Kidney (tissue), 14 donors: Measurements from ENCODE around the gene KRTAP26-1. TPM values are rescaled to one million over a fixed set of nuclear protein-coding genes. Genes with fewer than 3 reads are reported as not detected.

ENCODE experiments used
- DNase-seq, 5 donors: peaks; one replicate each; pipeline ENCODE4 v3.0.0-alpha.2; 2013 to 2020
- FAIRE-seq: peaks from 2 replicates; lab custom pipeline; 2012; peaks lifted over from hg19 to GRCh38; lab: Jason Lieb, UNC
- H3K27ac ChIP-seq, 2 donors: one replicate each; pipeline ENCODE4 v1.7.0; 2013; ENCODE audit warnings: low read depth in 2 of 2, low read length in 2 of 2, inconsistent platforms in 1 of 2
- H3K27me3 ChIP-seq: one replicate; pipeline ENCODE4 v1.7.1; 2013; ENCODE audit warnings: low read length, inconsistent platforms; ENCODE audit not compliant: control insufficient read depth, insufficient read depth
- H3K36me3 ChIP-seq, 3 donors: one replicate each; pipeline versions ENCODE4 v1.7.0 to v1.7.1; 2013; ENCODE audit warnings: low read length in 3 of 3, control low read depth in 1 of 3, inconsistent platforms in 1 of 3; ENCODE audit not compliant: insufficient read depth in 3 of 3, control insufficient read depth in 2 of 3
- H3K4me1 ChIP-seq, 3 donors: one replicate each; pipeline versions ENCODE4 v1.7.0 to v1.7.1; 2013; ENCODE audit warnings: low read length in 3 of 3, inconsistent platforms in 1 of 3, low read depth in 1 of 3; ENCODE audit not compliant: control insufficient read depth in 2 of 3, insufficient read depth in 2 of 3
- H3K4me3 ChIP-seq, 3 donors: one replicate each; pipeline versions ENCODE4 v1.7.0 to v1.8.1; 2013; ENCODE audit warnings: low read length in 3 of 3, control low read depth in 1 of 3, inconsistent platforms in 1 of 3
- H3K9ac ChIP-seq, 3 donors: one replicate each; pipeline versions ENCODE4 v1.7.0 to v1.7.1; 2013; ENCODE audit warnings: low read length in 3 of 3, control low read depth in 1 of 3, inconsistent platforms in 1 of 3
- H3K9me3 ChIP-seq, 3 donors: one replicate each; pipeline versions ENCODE4 v1.7.0 to v1.7.1; 2013; ENCODE audit warnings: low read length in 3 of 3, control low read depth in 1 of 3, inconsistent platforms in 1 of 3; ENCODE audit not compliant: control insufficient read depth in 2 of 3, insufficient read depth in 1 of 3
- CTCF ChIP-seq: IDR thresholded peaks from 3 replicates; pipeline ENCODE4 v1.5.1; 2012; ENCODE audit warnings: mild to moderate bottlenecking, moderate library complexity, borderline replicate concordance; ENCODE audit not compliant: insufficient read depth; ENCODE audit errors: extremely low read depth
- intact Hi-C: fragments of 100-400 bp; cut with DNase I; formaldehyde crosslinking; loops from one replicate; pipeline ENCODE4 v1.11.1; 2022
- polyA plus RNA-seq: library from polyadenylated mRNA; stranded (reverse); fragments of 350-450 nt; fragmentation: Illumina TruSeq; extraction: RNeasy Lipid Tissue Mini Kit (QIAGEN cat#74804); gene quantifications from one replicate; pipeline ENCODE4 v1.2.3, GENCODE V29; 2014; ENCODE audit warnings: low read depth, low replicate concordance; ENCODE audit not compliant: insufficient read depth
- total RNA-seq: library from RNA; stranded (reverse); fragmentation: NEBNext Ultra II Directional; extraction: Animal tissue kit (Norgen Biotek cat#: 25700); gene quantifications from one replicate; pipeline ENCODE4 v1.2.1, GENCODE V29; 2021
- donor health status: control.
- donor health status: control.
- donor health status: control.
- donor health status: control.
- donor health status: control.
- donor health status: DM: yes; HTN: yes; CAD: no.
- donor health status: Normal renal cell carcinoma (clear cell type).

The KRTAP26-1 gene
- total and polyA plus RNA-seq, 2 donors from 2014 or later: not detected

GRCh38 chr21:30340714-30341573, 20.8 kb upstream of the KRTAP26-1 start:
- Histone ChIP-seq H3K4me3 (no peak overlapping the region), H3K27me3 (no peaks in the 10 kb centered on the region), H3K27ac (no peak overlapping the region), H3K36me3 (no peaks in the 10 kb centered on the region), H3K4me1 (no peaks in the 10 kb centered on the region), H3K9me3 (peaks cover 0 to 2% (median 0%) of the 10 kb centered on the region in 3 donors), H3K9ac (no peak overlapping the region)
- intact Hi-C loops: loop anchor here (10.0 kb wide), 1 partner anchor 744 kb away; no protein-coding TSS in a partner anchor
- DNase-seq (peak in 3 of 5 donors; percentile 53 to 68 (median 56)), FAIRE-seq (no peak)
- peak; percentile 82 for TF ChIP-seq CTCF

- no peak overlapping the region for H3K27ac ChIP-seq
- no peak overlapping the region for H3K4me3 ChIP-seq
- no peaks in the 10 kb centered on the region for H3K36me3 ChIP-seq
- H3K27me3 ChIP-seq: no peaks in the 10 kb centered on the region
- DNase-seq (no peak), FAIRE-seq (no peak)
- intact Hi-C loops: no loop called here
- no peaks in the 10 kb centered on the region for H3K9me3 ChIP-seq
- no peaks in the 10 kb centered on the region for H3K4me1 ChIP-seq
- no peak for TF ChIP-seq CTCF
- no peak overlapping the region for H3K9ac ChIP-seq
These were observed 18.6 kb upstream of the KRTAP26-1 start for GRCh38 chr21:30338717-30339116.

- no peaks in the 10 kb centered on the region for H3K36me3 ChIP-seq
- H3K4me3 ChIP-seq: no peak overlapping the region
- intact Hi-C loops: no loop called here
- no peak overlapping the region for H3K9ac ChIP-seq
- no peaks in the 10 kb centered on the region for H3K9me3 ChIP-seq
- FAIRE-seq (no peak), DNase-seq (no peak)
- H3K4me1 ChIP-seq: no peaks in the 10 kb centered on the region
- H3K27me3 ChIP-seq: no peaks in the 10 kb centered on the region
- no peak for TF ChIP-seq CTCF
- no peak overlapping the region for H3K27ac ChIP-seq
These were observed 17.7 kb upstream of the KRTAP26-1 start for GRCh38 chr21:30337772-30338171.
